ENCODE measurements around the gene ISX.

GRCh38 chr22:35131525-35132000 lies 65.6 kb downstream of the ISX start:
- TF ChIP-seq CTCF (conservative IDR thresholded peaks at IDR 0.05; ENCODE audit: low read depth, low read length) (no peak), EZH2 (IDR thresholded peaks at IDR 0.05; ENCODE audit: borderline replicate concordance, low read depth, low read length, poor library complexity, severe bottlenecking) (no peak)

All from A673 (cell line).